NCI-H1694 (cell line): Measurements from ENCODE around the gene TDRD9.
A peak's percentile ranks its signal among the peaks of the same experiment; 100 is the strongest.

Source experiments
- DNase-seq: peaks from one replicate; lab custom pipeline; 2025; lab: John Stamatoyannopoulos, UW

TDRD9 gene

DNA sequence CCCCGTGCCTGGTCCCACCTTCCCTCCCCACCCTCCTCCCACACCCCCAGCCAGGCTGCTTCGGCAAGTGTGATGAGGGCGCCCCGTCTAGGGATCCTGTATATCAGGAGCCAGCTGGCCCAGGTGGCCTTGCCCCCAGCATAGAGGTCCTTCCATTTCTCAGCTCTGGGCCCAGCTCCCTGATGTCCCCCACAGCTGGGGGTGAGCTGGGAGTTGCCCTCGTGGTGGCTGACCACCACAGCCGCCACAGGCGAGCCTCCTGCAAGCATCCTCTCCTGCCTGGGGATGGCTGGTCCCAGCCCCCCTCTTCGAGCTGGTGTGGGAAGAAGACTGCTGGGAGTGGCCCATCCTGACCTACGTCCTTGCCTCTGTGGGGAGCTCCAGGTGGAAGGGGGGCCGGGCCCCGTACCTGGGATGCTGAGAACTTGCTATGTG lies 164.7 kb downstream of the TDRD9 start:
- DNase-seq: no peak

DNA sequence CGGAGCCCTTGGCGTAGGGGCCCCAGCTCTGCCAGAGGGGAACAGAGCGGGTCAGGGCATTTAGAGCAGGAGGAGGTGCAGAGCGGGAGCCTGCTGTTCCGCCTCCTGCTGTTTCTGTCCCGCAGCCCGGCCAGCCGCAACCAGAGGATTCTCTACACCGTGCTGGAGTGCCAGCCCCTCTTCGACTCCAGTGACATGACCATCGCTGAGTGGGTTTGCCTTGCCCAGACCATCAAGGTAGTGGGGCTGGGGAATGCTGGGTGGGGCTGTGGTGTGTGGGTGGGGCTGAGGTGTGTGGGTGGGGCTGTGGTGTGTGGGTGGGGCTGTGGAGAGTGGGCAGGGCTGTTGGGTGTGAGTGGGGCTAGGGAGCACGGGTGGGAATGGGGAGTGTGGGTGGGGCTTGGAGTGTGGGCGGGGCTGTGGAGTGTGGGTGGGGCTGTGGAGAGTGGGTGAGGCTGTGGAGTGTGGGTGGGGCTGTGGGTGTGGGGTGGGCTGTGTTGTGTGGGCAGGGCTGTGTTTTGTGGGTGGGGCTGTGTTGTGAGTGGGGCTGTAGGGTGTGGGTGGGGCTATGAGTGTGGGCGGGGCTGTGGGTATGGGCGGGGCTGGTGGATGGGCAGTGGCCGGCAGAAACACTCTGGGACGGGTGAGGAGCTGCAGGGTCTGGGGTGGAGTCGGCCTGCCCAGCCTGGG lies 165.3 kb downstream of the TDRD9 start:
- no peak for DNase-seq

DNA sequence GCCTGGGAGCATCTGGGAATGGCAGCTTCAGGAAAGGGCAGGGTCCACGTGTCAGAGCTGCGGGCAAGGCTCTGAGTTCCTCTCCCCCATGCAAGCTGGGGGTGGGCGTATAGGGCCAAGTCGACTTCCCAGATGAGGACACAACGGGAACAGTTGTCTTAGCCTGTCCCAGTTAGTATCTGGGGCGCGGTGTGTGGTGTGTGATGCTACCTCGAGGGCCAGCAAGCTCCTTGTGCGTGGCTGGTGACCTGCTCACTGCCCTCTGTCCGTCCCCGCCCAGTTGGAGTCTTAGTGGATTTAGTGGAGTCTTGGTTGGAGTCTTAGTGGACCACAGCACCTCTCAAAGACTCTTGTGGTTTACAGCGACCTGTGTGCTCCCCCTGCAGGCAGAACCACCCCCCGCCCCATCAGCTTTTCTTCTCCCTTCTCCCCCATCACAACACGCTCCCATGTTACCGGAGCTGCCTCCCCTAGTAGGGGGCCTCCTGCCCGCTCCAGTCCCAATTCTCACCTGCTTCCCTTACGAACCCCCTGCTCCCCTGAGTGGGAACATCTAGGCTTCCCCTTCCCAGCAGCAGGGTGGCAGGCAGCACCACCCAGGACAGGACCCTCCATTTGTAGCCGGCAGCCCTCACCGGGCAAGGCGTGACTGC lies 165.9 kb downstream of the TDRD9 start:
- peak; percentile 29 for DNase-seq

DNA sequence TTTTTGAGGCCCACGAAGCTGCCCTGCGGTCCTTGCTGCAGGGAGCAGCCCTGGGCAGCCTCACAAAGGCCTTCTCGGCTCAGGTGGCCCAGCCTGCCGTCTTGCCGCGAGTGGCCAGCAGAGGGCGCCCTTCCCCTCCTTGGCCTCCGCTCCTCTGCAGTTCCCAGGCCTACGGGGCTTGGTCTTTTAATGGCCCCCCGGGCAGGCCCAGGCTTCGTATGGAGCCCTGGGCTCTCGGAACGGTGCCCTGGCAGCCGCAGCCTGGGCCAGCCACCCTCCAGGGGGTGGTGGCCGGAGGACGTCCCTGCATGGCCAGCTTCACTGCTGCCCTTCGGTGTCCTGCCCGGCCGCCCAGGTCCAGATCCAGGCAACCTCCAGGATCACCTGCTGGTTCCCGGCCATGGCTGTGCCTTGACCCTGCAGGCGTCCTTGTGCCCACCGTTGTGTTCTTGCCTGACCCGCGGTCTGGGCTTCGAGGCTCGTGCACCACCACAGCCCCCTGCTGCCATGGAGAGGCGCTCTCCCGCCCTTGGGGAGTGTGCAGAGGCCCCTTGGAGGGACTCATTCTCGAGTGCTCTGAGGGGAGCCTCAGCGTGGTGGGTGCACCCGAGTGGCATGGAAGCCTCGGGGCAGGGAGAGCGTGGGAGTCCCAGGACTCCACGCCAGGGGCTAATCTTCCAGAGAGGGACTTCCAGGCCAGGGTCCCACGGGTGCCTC lies 166.6 kb downstream of the TDRD9 start:
- peak; percentile 90 for DNase-seq

DNA sequence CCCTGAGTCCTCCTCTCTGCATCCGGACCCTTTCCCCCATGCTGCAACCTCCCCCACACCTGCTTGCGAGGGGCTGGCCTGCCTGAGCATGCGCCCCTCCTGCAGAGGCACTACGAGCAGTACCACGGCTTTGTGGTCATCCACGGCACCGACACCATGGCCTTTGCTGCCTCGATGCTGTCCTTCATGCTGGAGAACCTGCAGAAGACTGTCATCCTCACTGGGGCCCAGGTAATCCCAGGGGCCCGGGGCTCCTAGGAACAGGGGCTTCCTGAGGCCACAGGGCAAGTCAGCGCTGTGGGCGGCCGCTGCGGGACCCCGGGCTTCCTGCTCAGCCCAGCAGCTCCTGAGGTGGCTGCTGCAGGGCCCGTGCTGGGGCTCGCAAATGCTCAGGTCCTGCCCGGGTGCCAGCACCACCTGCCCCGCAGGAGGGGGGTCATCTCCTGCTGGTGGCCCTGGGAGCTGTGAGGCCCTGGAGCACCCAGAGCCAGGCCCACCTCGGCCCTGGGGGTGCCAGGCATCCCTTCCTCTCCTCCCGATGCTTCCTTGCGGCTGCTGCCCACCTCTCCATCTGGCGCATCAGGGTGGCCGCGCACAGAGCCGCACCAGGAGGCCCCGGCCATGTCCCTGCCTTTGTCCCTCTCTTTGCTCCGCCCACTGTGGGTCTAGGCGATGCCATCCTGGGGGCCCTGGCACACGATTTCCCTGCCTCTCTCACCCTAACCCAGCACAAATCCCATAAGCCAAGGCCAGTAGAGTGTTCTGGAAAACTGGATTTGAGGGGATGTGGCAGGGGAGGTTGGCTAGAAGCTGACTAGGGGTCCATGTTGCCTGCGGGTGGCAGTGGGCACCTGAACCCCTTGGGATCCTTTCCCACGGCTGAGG lies 167.4 kb downstream of the TDRD9 start:
- no peak for DNase-seq

DNA sequence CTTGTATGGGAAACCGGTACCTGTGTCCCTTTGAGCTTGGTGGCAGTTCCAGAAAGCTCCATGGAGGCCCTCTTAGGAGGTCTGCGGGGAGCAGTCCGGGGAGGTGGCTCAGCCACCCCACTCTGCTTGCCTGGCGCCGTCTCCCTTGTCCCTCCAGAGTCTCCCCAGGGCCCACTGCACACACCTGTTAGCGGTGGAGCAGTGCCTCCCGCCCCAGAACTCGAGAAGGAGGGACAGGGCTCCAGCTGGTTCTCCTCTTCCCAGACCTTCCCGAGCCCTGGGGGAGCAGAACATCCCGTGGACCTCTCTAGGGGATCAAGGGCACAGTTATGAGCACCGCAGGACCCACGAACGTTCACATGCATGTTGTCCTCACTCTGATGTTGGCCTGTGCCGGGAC lies 168.1 kb downstream of the TDRD9 start:
- DNase-seq: no peak

DNA sequence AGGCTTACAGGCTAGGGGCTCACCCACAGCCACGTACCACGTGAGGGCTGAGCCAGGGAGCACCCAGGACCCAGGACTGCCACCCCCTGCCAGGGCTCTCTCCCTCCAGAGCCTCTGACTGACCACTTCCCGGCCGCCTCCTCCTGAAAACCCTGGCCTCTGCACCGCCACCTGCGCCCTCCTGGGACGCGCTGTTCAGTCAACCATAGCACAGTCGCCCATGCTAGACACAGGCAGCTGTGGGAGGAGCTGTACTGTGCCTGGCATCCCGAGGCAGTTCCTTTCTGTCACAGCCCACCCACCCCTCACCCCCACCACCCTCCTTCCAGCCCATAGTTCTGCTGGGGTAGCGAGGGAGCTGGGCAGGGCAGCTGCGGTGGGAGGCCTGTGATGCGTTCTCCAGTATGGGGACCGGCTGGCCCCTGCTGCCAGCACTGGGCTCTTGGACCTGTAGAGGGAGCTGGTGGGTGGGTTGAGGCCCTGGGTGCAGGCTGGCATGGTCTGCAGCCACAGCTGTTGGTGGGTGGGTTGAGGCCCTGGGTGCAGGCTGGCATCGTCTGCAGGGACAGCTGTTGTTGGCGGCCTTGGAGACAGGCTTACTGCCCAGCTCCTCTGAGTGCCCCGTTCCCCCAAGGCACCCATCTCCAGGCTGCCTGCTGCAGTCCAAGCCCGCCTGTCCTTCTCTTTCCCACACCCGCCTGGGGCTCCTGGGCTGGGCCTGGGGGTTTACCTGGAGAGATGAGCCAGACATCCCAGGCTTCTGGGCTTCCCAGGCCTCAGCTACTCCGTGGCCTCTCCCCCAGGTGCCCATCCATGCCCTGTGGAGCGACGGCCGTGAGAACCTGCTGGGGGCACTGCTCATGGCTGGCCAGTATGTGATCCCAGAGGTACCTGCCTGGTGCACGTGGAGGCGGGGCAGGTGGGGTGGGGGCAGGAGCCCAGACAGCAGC lies 168.8 kb downstream of the TDRD9 start:
- peak; percentile 97 for DNase-seq

DNA sequence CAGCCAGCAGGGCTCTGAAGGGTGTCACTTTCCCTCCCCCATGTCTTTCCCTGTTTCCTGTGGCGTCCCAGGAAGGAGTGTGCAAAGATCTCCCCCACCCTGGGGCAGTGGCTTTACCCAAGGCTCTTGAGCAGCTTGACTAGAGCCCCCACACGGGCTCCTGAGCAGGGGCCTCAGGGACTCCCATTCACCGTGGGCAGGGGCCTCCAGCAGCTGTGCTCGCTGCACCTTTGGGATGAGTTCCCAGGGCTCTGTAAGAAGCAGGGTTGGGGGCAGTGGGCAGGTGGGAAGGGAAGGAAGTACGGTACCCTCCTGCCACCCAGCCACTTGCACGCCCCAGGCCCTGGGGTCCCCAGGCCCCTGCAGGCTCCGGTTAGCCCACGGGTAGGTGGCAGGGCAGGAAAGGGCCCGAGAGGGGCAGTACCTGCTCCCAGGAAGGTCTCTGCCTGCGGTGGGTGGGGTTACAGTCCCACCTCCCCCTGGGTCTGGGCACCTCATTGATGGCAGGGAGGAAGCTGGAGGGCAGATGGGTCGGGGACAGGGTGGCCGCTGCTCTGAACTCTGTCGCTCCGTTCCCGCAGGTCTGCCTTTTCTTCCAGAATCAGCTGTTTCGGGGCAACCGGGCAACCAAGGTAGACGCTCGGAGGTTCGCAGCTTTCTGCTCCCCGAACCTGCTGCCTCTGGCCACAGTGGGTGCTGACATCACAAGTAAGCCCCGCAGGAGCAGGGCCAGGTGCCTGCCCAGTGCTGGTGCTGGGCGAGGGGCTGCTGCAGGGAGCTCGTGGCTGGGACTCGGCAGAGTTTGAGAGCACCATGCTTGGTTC lies 170.2 kb downstream of the TDRD9 start:
- DNase-seq: no peak

DNA sequence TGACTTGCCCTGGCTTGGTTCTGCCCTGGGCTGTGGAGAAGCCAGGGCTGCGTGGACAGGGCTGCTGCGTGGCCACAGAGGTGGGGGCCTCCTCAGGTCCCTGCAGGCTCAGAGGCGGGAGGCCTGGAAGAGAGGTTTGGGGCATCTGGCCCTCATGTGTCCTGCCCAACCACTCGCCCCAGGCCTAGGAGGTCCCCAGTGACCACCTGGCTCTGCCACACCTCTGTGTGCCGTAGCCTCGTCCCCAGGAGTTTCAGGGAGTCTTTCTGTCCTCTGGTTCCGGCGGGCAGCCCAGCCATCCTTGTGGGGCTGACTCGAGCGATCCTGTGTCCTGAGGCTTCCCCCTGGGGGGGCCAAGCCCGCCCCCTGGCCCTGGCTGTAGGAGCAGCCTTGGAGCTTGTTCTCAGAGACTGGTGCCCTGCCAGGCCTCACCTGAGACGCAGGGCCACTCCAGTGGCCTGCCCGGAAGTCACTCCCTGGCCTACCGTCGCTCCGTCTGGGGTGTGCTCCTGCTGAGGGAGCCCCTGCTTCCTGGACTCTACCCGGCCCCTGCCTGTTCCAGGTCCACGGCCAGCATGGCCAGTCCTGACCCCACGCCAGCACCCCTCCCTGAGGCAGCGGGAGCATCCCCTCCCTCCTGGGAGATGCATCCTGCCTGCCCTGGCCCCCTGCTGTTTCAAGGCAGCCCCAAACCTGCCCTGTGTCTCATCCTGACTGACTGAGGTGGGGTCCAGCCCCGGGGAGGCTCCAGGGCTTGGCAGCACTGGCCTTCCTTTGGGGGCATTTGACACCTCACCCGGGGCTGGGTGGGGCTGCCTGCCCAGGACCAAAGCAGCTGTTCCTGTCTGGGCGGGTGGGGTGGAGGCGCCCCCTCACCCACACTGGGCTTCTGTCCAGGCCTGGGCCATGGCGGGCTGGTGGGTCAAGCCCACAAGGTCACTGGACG lies 171.1 kb downstream of the TDRD9 start:
- no peak for DNase-seq

DNA sequence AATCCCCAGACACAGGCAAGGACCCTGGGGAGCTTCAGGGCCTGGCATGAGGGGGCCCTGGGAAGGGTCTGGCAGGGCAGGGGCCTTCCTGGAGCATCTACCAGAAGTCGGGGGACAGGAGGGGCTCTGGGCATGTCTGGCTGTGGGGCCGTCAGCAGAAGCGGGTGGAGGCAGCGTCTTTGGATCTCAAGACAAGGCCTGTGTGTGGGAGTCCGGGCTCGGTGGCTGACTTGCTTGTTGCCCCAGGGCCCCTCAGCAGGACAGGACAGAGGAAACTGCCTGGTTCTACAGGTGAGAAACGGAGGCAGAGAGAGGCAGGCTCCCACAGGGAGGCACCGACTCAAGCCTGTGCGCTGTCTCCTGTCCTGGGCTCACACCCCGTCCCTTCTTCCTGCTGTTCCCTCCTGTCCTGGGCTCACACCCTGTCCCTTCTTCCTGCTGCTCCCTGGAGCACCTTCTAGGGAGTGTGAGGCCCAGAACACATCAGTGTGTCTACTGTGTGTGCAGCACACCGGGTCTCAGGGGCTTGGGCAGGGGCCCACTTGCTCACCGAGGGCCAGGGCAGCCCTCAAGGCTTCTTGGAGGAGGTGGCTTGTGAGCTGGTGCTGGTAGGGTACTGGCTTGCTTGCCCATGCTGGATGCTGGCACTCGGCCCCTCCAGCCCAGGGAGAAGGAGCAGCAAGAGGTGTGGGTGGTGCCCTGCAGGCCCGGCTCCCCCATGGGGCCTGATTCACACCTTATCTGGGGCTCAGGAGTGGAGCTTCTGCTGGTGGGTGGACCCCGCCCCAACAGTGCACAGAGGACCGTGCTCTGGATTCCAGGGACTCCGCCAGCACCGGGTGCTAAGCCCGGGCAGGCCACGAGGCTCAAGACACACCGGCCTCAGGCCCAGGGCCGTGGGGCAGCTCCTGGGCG lies 172.2 kb downstream of the TDRD9 start:
- no peak for DNase-seq

DNA sequence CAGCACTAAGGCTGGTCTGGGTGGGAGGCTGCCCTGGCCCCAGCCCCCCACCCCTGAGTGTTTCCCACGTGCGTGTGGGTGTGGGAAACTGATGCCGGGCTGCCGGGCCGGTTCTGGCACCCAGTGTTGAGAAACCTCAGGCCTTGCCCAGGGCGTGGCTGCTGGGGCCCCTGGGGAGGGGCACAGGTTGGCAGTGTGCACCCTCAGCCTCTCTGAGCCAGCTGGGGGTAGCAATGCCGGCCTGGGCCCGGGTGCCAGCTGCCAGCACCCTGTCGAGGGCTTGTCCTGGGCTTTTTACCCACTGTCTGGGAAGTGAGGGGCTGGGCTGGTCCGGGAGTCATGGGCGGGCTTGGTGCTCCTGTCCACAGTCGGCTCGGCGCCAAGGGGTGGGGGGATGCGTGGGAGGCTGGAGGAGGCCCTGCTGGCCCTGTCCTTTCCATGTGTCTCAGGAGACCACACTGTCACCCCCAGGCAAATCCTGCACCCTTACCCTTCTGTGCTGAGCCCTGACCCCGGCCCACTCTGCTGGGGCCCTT lies 172.9 kb downstream of the TDRD9 start:
- DNase-seq: no peak

DNA sequence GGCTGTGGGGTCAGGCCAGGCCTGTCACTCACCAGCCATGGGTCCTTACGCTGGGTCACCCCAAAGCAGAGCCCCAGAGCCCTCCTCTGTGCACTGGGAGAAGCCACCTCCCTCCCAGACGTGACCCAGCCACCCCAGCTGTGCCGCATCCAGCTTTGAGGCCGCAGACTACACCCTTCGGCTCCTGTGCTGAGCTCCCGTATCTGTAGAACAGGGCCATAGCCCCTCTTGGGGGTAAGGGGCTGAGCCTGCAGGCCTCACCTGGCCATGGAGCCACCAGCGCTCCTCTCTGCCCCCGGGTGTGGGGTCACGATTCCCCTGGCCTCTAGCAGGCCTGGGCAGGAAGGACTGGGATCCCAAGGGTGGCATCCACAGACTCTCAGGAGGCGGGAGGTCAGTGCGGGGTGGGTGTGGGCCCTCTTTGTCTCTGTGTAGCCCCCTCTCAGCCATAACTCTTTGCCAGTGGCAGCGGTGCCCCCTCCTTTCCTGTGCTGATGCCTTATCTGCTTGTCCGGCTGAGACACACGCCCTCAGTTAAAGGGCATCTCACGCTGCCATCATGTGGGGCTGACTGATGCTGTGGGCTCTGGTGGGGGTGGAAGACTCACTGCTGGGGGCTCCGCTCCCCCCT lies 173.5 kb downstream of the TDRD9 start:
- no peak for DNase-seq
